Progenitor cell of endocrine pancreas (in vitro differentiated cells): ENCODE results near the gene NT5DC1. TPM values are rescaled to one million over a fixed set of nuclear protein-coding genes. Genes with fewer than 3 reads are reported as not detected.

Experiments
- DNase-seq: peaks from one replicate; pipeline ENCODE4 v3.0.0; 2021; ENCODE audit warnings: low spot score; ENCODE audit not compliant: unreplicated experiment
- H3K27ac Mint-ChIP-seq: 2 replicates; pipeline ENCODE4 v1.8.0; 2021; ENCODE audit warnings: mild to moderate bottlenecking, moderate library complexity, mixed read lengths
- H3K27me3 Mint-ChIP-seq: 2 replicates; pipeline ENCODE4 v1.8.0; 2021; ENCODE audit warnings: mixed read lengths
- H3K36me3 Mint-ChIP-seq: 2 replicates; pipeline ENCODE4 v1.8.0; 2022; ENCODE audit warnings: mixed read lengths; ENCODE audit not compliant: insufficient read depth
- H3K4me1 Mint-ChIP-seq: 2 replicates; pipeline ENCODE4 v1.8.0; 2021; ENCODE audit warnings: low read depth, mixed read lengths
- H3K4me3 Mint-ChIP-seq: 2 replicates; pipeline ENCODE4 v1.8.0; 2021; ENCODE audit warnings: low read depth, mild to moderate bottlenecking, moderate library complexity, mixed read lengths
- H3K9me3 Mint-ChIP-seq: 2 replicates; pipeline ENCODE4 v1.8.0; 2021; ENCODE audit warnings: low read depth, mixed read lengths
- CTCF ChIP-seq: fragments of 200-600 bp; sonication (generic); IDR thresholded peaks from one replicate; pipeline ENCODE4 v1.5.0; 2021; ENCODE audit warnings: antibody characterized with exemption, mild to moderate bottlenecking; ENCODE audit not compliant: unreplicated experiment
- total RNA-seq: library from RNA; stranded (reverse); gene quantifications from 2 replicates; pipeline ENCODE4 v1.2.1, GENCODE V29; 2021

NT5DC1 gene
- total RNA-seq, 1 donor from 2014 or later: 54.9 TPM

GRCh38 chr6:116070616-116071389 lies 29.9 kb upstream of the NT5DC1 start:
- Mint-ChIP-seq H3K27ac (no peak overlapping the region), H3K4me3 (no peak overlapping the region), H3K9me3 (no peaks in the 10 kb centered on the region), H3K4me1 (peaks cover 10% of the 10 kb centered on the region), H3K36me3 (no peaks in the 10 kb centered on the region), H3K27me3 (peaks cover 7% of the 10 kb centered on the region)
- DNase-seq: no peak
- no peak for TF ChIP-seq CTCF

GRCh38 chr6:116072368-116072767 lies 28.3 kb upstream of the NT5DC1 start:
- peaks cover 7% of the 10 kb centered on the region for H3K27me3 Mint-ChIP-seq
- H3K27ac Mint-ChIP-seq: no peak overlapping the region
- DNase-seq: no peak
- peaks cover 11% of the 10 kb centered on the region for H3K4me1 Mint-ChIP-seq
- no peaks in the 10 kb centered on the region for H3K36me3 Mint-ChIP-seq
- no peak overlapping the region for H3K4me3 Mint-ChIP-seq
- TF ChIP-seq CTCF: no peak
- H3K9me3 Mint-ChIP-seq: no peaks in the 10 kb centered on the region

DNA sequence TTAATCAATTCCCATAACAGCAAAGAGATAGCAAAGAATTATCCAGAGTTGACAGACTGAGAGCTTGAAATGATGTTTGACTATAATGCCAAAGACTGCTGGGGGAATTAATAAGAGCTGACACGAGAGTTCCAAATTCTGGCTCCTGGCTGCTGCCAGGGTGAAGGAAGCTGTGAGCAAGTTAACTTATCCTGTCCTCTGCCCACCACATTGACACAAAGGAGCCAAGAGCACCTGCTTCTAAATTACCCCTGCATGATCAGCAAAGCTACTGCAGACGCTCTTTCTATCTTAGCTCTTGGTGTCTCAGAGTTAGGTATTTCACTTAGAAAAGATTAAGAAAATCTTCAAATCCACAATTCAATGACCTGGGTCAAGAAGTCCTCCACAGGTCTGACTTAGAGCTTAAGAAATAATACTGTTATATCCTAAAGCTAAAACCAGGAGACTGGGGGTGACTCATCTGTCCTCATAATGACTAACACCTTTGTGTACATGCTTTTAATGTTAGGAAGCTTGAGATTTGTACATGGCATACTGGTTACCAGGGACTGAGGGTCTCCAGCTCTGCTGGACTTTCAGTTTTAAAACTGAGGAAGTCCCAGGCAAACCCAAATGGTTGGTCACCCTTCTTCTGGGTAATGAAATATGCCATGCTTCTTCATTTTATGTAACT lies 26.8 kb upstream of the NT5DC1 start:
- no peaks in the 10 kb centered on the region for H3K36me3 Mint-ChIP-seq
- H3K27ac Mint-ChIP-seq: no peak overlapping the region
- no peak for TF ChIP-seq CTCF

DNA sequence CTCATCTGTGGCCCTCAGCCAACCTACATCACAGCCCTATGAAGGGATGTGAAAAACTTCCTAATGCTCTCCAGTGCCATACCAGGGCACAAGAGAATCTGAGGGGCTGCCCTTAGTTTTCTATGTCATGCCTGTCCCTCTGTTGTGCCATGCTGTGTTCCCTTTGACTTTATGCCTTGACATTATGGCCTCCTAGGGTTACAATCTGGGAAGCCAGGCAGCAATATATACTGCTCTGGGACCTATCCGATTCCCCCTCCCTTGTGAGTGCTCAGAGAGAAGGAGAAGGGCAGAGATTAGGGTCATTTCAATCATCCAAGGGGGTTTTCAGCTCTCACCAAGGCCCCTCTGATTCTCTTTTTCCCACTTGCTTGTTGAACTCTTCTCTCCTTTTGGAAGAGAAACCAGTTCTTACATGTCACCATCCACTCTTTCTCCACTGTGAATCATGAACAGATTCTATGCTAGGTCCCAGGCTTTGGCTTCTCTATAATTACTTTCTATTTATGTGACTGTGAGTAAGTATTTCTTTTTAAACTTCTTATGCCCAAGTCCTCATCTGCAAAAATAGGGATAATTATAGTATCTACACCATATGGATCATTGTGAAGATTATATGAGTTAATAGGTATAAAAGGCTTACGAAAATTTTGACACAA lies 25.8 kb upstream of the NT5DC1 start:
- TF ChIP-seq CTCF: no peak
- Mint-ChIP-seq H3K27ac (no peak overlapping the region), H3K27me3 (peaks cover 3% of the 10 kb centered on the region), H3K4me1 (peaks cover 11% of the 10 kb centered on the region), H3K4me3 (no peak overlapping the region), H3K9me3 (no peaks in the 10 kb centered on the region), H3K36me3 (no peaks in the 10 kb centered on the region)
- no peak for DNase-seq

More for the DNA sequence above, 26.8 kb upstream of the NT5DC1 start:
- DNase-seq: no peak
- H3K4me3 Mint-ChIP-seq: no peak overlapping the region
- peaks cover 11% of the 10 kb centered on the region for H3K4me1 Mint-ChIP-seq
- H3K9me3 Mint-ChIP-seq: no peaks in the 10 kb centered on the region
- peaks cover 7% of the 10 kb centered on the region for H3K27me3 Mint-ChIP-seq

DNA sequence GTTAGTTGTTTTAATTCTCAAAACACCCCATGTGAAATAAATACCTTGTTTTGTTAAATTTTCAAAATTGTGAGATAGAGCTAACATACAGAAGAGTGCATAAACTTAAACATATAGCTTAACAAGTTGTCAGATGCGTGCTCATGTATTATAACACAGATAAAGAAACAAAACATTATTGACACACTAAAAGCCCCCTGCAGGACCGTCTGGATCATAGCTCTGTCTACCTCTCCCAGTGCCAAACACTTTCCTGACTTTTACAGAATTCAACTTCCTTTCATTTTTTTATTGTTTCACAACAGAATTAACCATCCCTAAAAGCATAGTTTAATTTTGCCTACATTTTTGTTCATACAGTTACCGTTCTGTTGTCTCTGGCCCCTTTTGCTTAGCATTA lies 22.1 kb upstream of the NT5DC1 start:
- no peaks in the 10 kb centered on the region for H3K36me3 Mint-ChIP-seq
- no peaks in the 10 kb centered on the region for H3K9me3 Mint-ChIP-seq
- no peak overlapping the region for H3K27ac Mint-ChIP-seq
- no peak overlapping the region for H3K4me3 Mint-ChIP-seq
- TF ChIP-seq CTCF: peak; percentile 26
- H3K27me3 Mint-ChIP-seq: peaks cover 7% of the 10 kb centered on the region
- DNase-seq: no peak
- H3K4me1 Mint-ChIP-seq: peaks cover 9% of the 10 kb centered on the region
